ENCODE results near the gene GRHL1.

DNA sequence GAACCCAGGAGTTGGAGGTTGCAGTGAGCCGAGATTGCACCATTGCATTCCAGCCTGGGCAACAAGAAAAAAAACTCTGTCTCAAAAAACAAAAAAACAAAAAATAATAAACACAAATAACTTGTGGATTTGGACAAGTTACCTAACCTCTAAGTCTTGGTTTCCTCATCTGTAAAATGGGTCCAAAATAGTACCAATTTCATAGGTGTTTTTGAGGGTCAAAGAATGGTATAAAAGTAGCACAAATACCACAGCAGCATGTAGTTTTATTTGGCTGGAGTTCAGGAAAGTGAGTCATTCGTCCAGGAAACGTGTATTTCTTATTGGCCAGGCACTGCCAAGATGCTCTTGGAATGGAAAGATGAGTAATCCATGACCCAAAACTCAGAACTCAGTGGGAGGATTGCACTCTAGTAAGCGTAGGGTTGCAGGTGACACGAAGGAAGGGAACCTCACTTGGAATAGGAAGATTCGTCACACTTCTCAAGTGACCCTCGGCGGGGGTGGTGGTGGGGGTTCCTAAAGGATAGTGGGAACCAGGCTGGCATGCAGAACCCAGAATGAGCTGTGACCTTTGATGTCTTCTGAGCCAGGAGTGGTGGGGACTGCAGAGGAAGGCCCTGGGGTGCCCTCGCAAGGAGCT is 24.4 kb downstream of the GRHL1 start:
- TF ChIP-seq, protein P1, sequence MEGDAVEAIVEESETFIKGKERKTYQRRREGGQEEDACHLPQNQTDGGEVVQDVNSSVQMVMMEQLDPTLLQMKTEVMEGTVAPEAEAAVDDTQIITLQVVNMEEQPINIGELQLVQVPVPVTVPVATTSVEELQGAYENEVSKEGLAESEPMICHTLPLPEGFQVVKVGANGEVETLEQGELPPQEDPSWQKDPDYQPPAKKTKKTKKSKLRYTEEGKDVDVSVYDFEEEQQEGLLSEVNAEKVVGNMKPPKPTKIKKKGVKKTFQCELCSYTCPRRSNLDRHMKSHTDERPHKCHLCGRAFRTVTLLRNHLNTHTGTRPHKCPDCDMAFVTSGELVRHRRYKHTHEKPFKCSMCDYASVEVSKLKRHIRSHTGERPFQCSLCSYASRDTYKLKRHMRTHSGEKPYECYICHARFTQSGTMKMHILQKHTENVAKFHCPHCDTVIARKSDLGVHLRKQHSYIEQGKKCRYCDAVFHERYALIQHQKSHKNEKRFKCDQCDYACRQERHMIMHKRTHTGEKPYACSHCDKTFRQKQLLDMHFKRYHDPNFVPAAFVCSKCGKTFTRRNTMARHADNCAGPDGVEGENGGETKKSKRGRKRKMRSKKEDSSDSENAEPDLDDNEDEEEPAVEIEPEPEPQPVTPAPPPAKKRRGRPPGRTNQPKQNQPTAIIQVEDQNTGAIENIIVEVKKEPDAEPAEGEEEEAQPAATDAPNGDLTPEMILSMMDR (IDR thresholded peaks at IDR 0.05), result no peak
- TF ChIP-seq POLR2A (IDR thresholded peaks at IDR 0.05), result no peak
